ENCODE data around the gene ELL.
A peak's percentile ranks its signal among the peaks of the same experiment; 100 is the strongest.

ELL gene

GRCh38 chr19:18477974-18478373, 43.9 kb downstream of the ELL start:
- H3K9me3 ChIP-seq (ENCODE audit: control insufficient read depth, low read length) = no peaks in the 10 kb centered on the region
- H3K27me3 ChIP-seq (ENCODE audit: control insufficient read depth, insufficient read depth, low read length) = no peaks in the 10 kb centered on the region
- no peaks in the 10 kb centered on the region for H3K36me3 ChIP-seq (ENCODE audit: control insufficient read depth, insufficient read depth, low read length)
- H3K4me3 ChIP-seq (ENCODE audit: low read length) = no peak overlapping the region
- H3K9ac ChIP-seq (ENCODE audit: low read length) = no peak overlapping the region
- peaks cover 35% of the 10 kb centered on the region for H3K4me1 ChIP-seq (ENCODE audit: control insufficient read depth, insufficient read depth, low read length)

DNA sequence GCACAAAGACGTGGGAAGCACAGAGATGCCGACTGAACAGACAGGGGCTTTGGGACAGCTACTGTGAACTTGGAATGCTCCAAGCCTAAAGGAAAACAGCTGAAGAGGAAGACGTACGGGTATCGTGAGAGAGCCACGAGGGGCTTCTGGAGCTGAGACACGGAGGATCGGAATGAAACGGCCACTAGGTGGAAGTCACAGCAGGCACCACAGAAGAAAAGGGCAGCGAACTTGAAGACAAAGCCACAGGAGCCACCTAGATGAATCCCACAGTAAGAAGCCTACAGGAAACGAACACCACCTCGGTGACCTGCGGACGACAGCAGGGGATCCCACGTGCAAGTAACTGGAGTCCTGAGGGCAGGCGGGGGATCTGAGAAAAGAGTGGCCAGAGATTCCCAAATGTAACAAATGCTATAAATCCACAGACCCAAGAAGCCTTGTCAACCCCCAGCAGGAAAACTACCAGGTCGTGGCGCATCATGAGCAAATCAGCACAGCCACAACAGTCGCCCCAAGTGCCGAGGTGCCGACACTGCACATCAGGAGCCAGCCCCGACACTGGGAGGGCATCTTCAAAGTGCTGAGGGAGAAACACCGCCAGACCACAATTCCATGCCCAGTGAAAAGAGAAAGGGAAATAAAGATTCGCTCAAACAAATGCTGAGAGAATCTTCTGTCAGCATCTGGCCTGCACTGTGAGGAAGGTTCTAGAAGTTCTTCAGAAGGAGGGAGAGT, 44.7 kb downstream of the ELL start:
- Histone ChIP-seq H3K4me3 (ENCODE audit: low read length) (no peak overlapping the region), H3K9ac (ENCODE audit: low read length) (no peak overlapping the region), H3K4me1 (ENCODE audit: control insufficient read depth, insufficient read depth, low read length) (peaks cover 35% of the 10 kb centered on the region), H3K9me3 (ENCODE audit: control insufficient read depth, low read length) (no peaks in the 10 kb centered on the region), H3K36me3 (ENCODE audit: control insufficient read depth, insufficient read depth, low read length) (peaks cover 3% of the 10 kb centered on the region), H3K27me3 (ENCODE audit: control insufficient read depth, insufficient read depth, low read length) (no peaks in the 10 kb centered on the region)

DNA sequence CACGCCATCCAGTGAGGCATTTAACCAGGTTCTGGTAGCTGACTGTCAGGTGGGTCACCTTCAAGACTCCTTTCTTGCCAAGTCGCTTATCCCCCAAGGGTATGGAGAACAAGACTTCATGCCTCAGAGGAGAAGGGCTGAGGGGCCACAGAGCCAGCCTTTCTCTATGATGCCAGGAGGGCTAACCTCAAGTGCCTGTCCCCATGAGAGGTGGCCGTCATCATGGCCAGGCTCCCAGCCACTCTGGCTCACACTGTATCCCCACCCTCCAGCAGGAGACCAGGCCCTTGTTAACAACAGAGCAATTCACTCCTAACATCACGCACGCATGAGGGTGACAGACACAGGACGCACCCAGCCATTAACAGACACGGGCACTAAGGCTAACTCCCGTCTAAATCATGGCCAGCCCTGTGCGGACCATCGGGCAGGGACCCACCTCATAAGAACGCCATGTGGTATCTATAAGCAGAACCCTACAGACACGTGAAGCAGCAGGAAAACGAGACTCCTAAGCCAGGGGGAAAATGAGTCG, 45.3 kb downstream of the ELL start:
- H3K4me3 ChIP-seq (ENCODE audit: low read length) = no peak overlapping the region
- no peaks in the 10 kb centered on the region for H3K27me3 ChIP-seq (ENCODE audit: control insufficient read depth, insufficient read depth, low read length)
- no peaks in the 10 kb centered on the region for H3K9me3 ChIP-seq (ENCODE audit: control insufficient read depth, low read length)
- peaks cover 4% of the 10 kb centered on the region for H3K36me3 ChIP-seq (ENCODE audit: control insufficient read depth, insufficient read depth, low read length)
- no peak overlapping the region for H3K9ac ChIP-seq (ENCODE audit: low read length)
- H3K4me1 ChIP-seq (ENCODE audit: control insufficient read depth, insufficient read depth, low read length) = peaks cover 35% of the 10 kb centered on the region

GRCh38 chr19:18475762-18476331, 46.0 kb downstream of the ELL start:
- peaks cover 4% of the 10 kb centered on the region for H3K36me3 ChIP-seq (ENCODE audit: control insufficient read depth, insufficient read depth, low read length)
- no peaks in the 10 kb centered on the region for H3K9me3 ChIP-seq (ENCODE audit: control insufficient read depth, low read length)
- H3K4me3 ChIP-seq (ENCODE audit: low read length) = no peak overlapping the region
- H3K27me3 ChIP-seq (ENCODE audit: control insufficient read depth, insufficient read depth, low read length) = no peaks in the 10 kb centered on the region
- no peak overlapping the region for H3K9ac ChIP-seq (ENCODE audit: low read length)
- H3K4me1 ChIP-seq (ENCODE audit: control insufficient read depth, insufficient read depth, low read length) = peaks cover 32% of the 10 kb centered on the region

DNA sequence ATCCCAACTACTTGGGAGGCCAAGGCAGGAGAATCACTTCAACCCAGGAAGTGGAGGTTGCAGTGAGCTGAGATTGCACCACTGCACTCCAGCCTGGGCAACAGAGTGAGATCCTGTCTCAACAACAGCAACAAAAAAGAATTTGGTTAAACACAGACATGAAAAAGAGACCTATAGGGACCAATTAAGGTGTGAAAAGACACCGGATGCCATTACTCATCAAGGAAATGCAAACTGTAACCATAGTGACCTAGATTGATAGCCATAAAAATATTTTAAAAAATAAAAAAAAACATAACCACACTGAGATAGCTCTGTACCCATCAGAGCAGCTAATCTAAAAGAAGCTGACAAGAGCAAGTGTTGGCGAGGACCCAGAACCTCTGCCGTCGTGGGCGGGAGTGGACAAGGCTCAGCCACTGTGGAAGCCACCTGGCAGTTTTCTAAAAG, 46.8 kb downstream of the ELL start:
- Histone ChIP-seq H3K9ac (ENCODE audit: low read length) (no peak overlapping the region), H3K27me3 (ENCODE audit: control insufficient read depth, insufficient read depth, low read length) (no peaks in the 10 kb centered on the region), H3K4me1 (ENCODE audit: control insufficient read depth, insufficient read depth, low read length) (peaks cover 31% of the 10 kb centered on the region), H3K9me3 (ENCODE audit: control insufficient read depth, low read length) (no peaks in the 10 kb centered on the region), H3K36me3 (ENCODE audit: control insufficient read depth, insufficient read depth, low read length) (peaks cover 4% of the 10 kb centered on the region), H3K4me3 (ENCODE audit: low read length) (no peak overlapping the region)

DNA sequence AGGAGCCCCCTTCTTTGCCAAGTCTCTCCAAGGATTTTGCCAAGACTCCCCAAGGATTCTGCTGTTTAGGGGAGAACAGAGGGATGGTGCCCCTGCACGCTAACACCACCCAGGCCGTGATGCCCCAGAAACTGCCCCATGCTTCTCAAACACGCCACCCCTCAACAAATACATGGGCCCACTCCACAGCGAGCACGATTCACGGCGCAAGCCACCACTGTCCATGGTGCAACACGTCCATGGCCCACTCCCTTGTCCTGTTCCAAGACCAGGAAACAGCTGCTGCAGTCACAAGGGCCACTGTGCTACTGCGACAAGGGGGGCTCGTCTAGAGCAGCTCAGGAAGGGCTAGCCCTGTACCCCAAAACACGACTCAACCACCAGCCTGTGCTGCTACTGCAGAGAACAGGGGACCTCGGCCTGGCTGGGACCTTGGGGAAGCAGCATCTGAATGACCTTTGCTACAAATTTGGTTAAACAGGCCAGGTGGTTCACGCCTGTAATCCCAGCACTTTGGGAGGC, 47.4 kb downstream of the ELL start:
- peaks cover 4% of the 10 kb centered on the region for H3K36me3 ChIP-seq (ENCODE audit: control insufficient read depth, insufficient read depth, low read length)
- no peaks in the 10 kb centered on the region for H3K27me3 ChIP-seq (ENCODE audit: control insufficient read depth, insufficient read depth, low read length)
- H3K4me3 ChIP-seq (ENCODE audit: low read length) = no peak overlapping the region
- peaks cover 32% of the 10 kb centered on the region for H3K4me1 ChIP-seq (ENCODE audit: control insufficient read depth, insufficient read depth, low read length)
- H3K9ac ChIP-seq (ENCODE audit: low read length) = no peak overlapping the region
- no peaks in the 10 kb centered on the region for H3K9me3 ChIP-seq (ENCODE audit: control insufficient read depth, low read length)

DNA sequence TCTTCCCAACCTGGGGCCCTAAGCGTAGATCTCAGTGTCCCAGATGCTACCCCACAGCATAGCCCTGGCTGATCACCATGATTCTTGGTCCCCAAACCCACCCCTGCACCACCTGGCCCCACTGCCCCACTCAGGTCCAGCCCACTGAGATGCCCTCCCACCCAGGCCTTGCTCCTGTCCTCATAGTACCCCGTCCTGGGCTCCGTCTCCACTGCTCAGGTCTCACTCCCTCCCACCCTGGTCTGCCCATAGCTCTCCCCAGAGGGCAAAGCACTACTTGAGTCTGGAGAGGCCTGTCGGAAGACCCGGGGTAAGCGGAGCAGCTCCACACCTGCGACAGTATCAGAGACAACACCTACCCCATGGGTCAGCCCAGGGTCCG, 48.2 kb downstream of the ELL start:
- Histone ChIP-seq H3K9me3 (ENCODE audit: control insufficient read depth, low read length) (no peaks in the 10 kb centered on the region), H3K36me3 (ENCODE audit: control insufficient read depth, insufficient read depth, low read length) (peaks cover 4% of the 10 kb centered on the region), H3K4me1 (ENCODE audit: control insufficient read depth, insufficient read depth, low read length) (peaks cover 35% of the 10 kb centered on the region), H3K9ac (ENCODE audit: low read length) (no peak overlapping the region), H3K4me3 (ENCODE audit: low read length) (no peak overlapping the region), H3K27me3 (ENCODE audit: control insufficient read depth, insufficient read depth, low read length) (no peaks in the 10 kb centered on the region)

GRCh38 chr19:18473003-18473705, 48.7 kb downstream of the ELL start:
- Histone ChIP-seq H3K4me1 (ENCODE audit: control insufficient read depth, insufficient read depth, low read length) (peaks cover 34% of the 10 kb centered on the region), H3K9ac (ENCODE audit: low read length) (no peak overlapping the region), H3K36me3 (ENCODE audit: control insufficient read depth, insufficient read depth, low read length) (peaks cover 4% of the 10 kb centered on the region), H3K27me3 (ENCODE audit: control insufficient read depth, insufficient read depth, low read length) (no peaks in the 10 kb centered on the region), H3K9me3 (ENCODE audit: control insufficient read depth, low read length) (no peaks in the 10 kb centered on the region), H3K4me3 (ENCODE audit: low read length) (no peak overlapping the region)

DNA sequence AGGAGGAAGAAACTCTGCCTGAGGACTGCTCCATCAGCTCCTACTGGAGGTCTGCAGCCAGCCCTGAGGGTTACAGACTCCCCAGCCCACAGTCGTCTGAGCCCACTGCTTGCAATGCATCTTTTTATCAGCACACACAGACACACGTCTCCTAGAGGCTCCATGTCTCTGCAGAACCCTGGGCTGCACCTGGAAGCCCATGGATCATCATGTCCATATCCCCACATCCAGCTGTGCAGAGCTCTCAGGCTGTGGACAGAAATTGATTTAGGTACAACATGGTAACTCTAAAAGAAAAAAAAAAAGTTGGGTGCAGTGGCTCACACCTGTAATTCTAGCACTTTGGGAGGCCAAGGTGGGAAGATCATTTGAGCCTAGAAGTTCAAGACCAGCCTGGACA, 51.1 kb downstream of the ELL start:
- H3K36me3 ChIP-seq (ENCODE audit: control insufficient read depth, insufficient read depth, low read length) = peaks cover 4% of the 10 kb centered on the region
- no peaks in the 10 kb centered on the region for H3K9me3 ChIP-seq (ENCODE audit: control insufficient read depth, low read length)
- H3K4me1 ChIP-seq (ENCODE audit: control insufficient read depth, insufficient read depth, low read length) = peaks cover 45% of the 10 kb centered on the region
- H3K9ac ChIP-seq (ENCODE audit: low read length) = no peak overlapping the region
- H3K4me3 ChIP-seq (ENCODE audit: low read length) = no peak overlapping the region
- H3K27me3 ChIP-seq (ENCODE audit: control insufficient read depth, insufficient read depth, low read length) = no peaks in the 10 kb centered on the region

- peaks cover 56% of the 10 kb centered on the region for H3K4me1 ChIP-seq (ENCODE audit: control insufficient read depth, insufficient read depth, low read length)
- H3K27me3 ChIP-seq (ENCODE audit: control insufficient read depth, insufficient read depth, low read length) = no peaks in the 10 kb centered on the region
- peaks cover 4% of the 10 kb centered on the region for H3K36me3 ChIP-seq (ENCODE audit: control insufficient read depth, insufficient read depth, low read length)
- H3K4me3 ChIP-seq (ENCODE audit: low read length) = no peak overlapping the region
- peak overlapping the region; percentile 15 for H3K9ac ChIP-seq (ENCODE audit: low read length)
- H3K9me3 ChIP-seq (ENCODE audit: control insufficient read depth, low read length) = no peaks in the 10 kb centered on the region
Measured at GRCh38 chr19:18469069-18469846, 52.6 kb downstream of the ELL start.

GRCh38 chr19:18468517-18468916, 53.4 kb downstream of the ELL start:
- peaks cover 4% of the 10 kb centered on the region for H3K36me3 ChIP-seq (ENCODE audit: control insufficient read depth, insufficient read depth, low read length)
- H3K4me3 ChIP-seq (ENCODE audit: low read length) = no peak overlapping the region
- no peaks in the 10 kb centered on the region for H3K9me3 ChIP-seq (ENCODE audit: control insufficient read depth, low read length)
- no peaks in the 10 kb centered on the region for H3K27me3 ChIP-seq (ENCODE audit: control insufficient read depth, insufficient read depth, low read length)
- peaks cover 50% of the 10 kb centered on the region for H3K4me1 ChIP-seq (ENCODE audit: control insufficient read depth, insufficient read depth, low read length)
- peak overlapping the region; percentile 15 for H3K9ac ChIP-seq (ENCODE audit: low read length)
